Parathyroid adenoma (tissue), 2 donors: ENCODE measurements around the gene LAYN.
A peak's percentile ranks its signal among the peaks of the same experiment; 100 is the strongest.

Experiments
- H2AFZ ChIP-seq: fragments of 300-600 bp; sonication (generic); one replicate; pipeline ENCODE4 v1.7.0; 2017; ENCODE audit warnings: antibody characterized with exemption, mild to moderate bottlenecking
- H3K27ac ChIP-seq: fragments of 300-600 bp; sonication (generic); one replicate; pipeline ENCODE4 v1.7.0; 2017
- H3K27me3 ChIP-seq: fragments of 300-600 bp; sonication (generic); one replicate; pipeline ENCODE4 v1.7.0; 2017; ENCODE audit warnings: low read length; ENCODE audit not compliant: control insufficient read depth, insufficient read depth
- H3K36me3 ChIP-seq: fragments of 300-600 bp; sonication (generic); one replicate; pipeline ENCODE4 v1.7.0; 2017; ENCODE audit warnings: low read length; ENCODE audit not compliant: control insufficient read depth, insufficient read depth
- H3K4me1 ChIP-seq: fragments of 300-600 bp; sonication (generic); one replicate; pipeline ENCODE4 v1.7.0; 2017; ENCODE audit warnings: control low read depth
- H3K4me2 ChIP-seq: fragments of 300-600 bp; sonication (generic); one replicate; pipeline ENCODE4 v1.7.0; 2017; ENCODE audit warnings: low read length
- H3K4me3 ChIP-seq: fragments of 300-600 bp; sonication (generic); one replicate; pipeline ENCODE4 v1.7.0; 2017; ENCODE audit warnings: low read depth, low read length
- H3K79me2 ChIP-seq: fragments of 300-600 bp; sonication (generic); one replicate; pipeline ENCODE4 v1.7.0; 2017; ENCODE audit warnings: control low read depth
- H3K9ac ChIP-seq: fragments of 300-600 bp; sonication (generic); one replicate; pipeline ENCODE4 v1.7.0; 2017; ENCODE audit warnings: mild to moderate bottlenecking
- H3K9me3 ChIP-seq: fragments of 300-600 bp; sonication (generic); one replicate; pipeline ENCODE4 v1.7.0; 2017; ENCODE audit warnings: low read length; ENCODE audit not compliant: control insufficient read depth
- CTCF ChIP-seq: fragments of 300-600 bp; sonication (generic); IDR thresholded peaks from one replicate; pipeline ENCODE4 v1.7.0; 2017; ENCODE audit warnings: antibody characterized with exemption, mild to moderate bottlenecking
- donor health status: primary hyperparathyroidism.

LAYN gene

GRCh38 chr11:111591187-111591960 is 50.9 kb downstream of the LAYN start:
- Histone ChIP-seq H3K79me2 (no peaks in the 10 kb centered on the region), H3K9ac (no peak overlapping the region), H3K36me3 (no peaks in the 10 kb centered on the region), H3K4me3 (no peak overlapping the region), H2AFZ (no peak overlapping the region), H3K4me1 (no peaks in the 10 kb centered on the region), H3K27ac (no peak overlapping the region), H3K4me2 (no peak overlapping the region), H3K27me3 (no peaks in the 10 kb centered on the region), H3K9me3 (no peaks in the 10 kb centered on the region)
- TF ChIP-seq CTCF: no peak

DNA sequence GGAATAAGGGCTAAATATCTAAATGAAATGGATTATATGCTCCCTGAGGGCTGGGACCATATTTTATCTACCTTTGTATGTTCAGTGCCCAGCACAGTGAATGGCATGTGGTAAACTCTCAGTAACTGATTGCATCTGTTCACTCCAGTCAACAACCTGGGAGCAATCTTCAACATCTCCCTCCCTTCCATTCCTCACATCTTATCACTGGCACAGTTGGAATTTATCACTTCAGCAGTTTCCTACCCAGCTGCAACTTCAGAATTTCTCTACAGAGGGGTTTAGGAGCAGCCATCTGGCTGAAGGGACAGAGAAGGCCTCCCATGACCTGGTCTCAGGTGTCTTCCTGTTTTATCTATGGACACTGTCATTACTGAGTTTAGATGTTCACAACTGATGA is 52.0 kb downstream of the LAYN start:
- Histone ChIP-seq H3K9me3 (no peaks in the 10 kb centered on the region), H3K27me3 (no peaks in the 10 kb centered on the region), H3K9ac (no peak overlapping the region), H3K4me3 (no peak overlapping the region), H2AFZ (no peak overlapping the region), H3K36me3 (no peaks in the 10 kb centered on the region), H3K79me2 (no peaks in the 10 kb centered on the region), H3K27ac (no peak overlapping the region), H3K4me1 (no peaks in the 10 kb centered on the region), H3K4me2 (peak overlapping the region; percentile 13)
- TF ChIP-seq CTCF: no peak

- H3K79me2 ChIP-seq: no peaks in the 10 kb centered on the region
- H3K27me3 ChIP-seq: no peaks in the 10 kb centered on the region
- H3K36me3 ChIP-seq: no peaks in the 10 kb centered on the region
- no peaks in the 10 kb centered on the region for H3K9me3 ChIP-seq
- no peaks in the 10 kb centered on the region for H3K4me1 ChIP-seq
- H3K4me2 ChIP-seq: no peak overlapping the region
- H2AFZ ChIP-seq: no peak overlapping the region
- no peak overlapping the region for H3K27ac ChIP-seq
- H3K4me3 ChIP-seq: no peak overlapping the region
- no peak for TF ChIP-seq CTCF
- no peak overlapping the region for H3K9ac ChIP-seq
Observed at GRCh38 chr11:111596319-111596718, 55.8 kb downstream of the LAYN start.

GRCh38 chr11:111598148-111598547 is 57.6 kb downstream of the LAYN start:
- H3K79me2 ChIP-seq: no peaks in the 10 kb centered on the region

More at GRCh38 chr11:111598148-111598547, 57.6 kb downstream of the LAYN start:
- H3K4me3 ChIP-seq: no peak overlapping the region
- H3K27me3 ChIP-seq: no peaks in the 10 kb centered on the region
- no peak overlapping the region for H3K9ac ChIP-seq
- no peak overlapping the region for H2AFZ ChIP-seq
- no peak overlapping the region for H3K27ac ChIP-seq
- no peak for TF ChIP-seq CTCF
- H3K4me1 ChIP-seq: no peaks in the 10 kb centered on the region
- H3K4me2 ChIP-seq: no peak overlapping the region
- H3K9me3 ChIP-seq: no peaks in the 10 kb centered on the region
- H3K36me3 ChIP-seq: no peaks in the 10 kb centered on the region
